Measurements from ENCODE around the gene SHROOM1.

SHROOM1 gene

DNA sequence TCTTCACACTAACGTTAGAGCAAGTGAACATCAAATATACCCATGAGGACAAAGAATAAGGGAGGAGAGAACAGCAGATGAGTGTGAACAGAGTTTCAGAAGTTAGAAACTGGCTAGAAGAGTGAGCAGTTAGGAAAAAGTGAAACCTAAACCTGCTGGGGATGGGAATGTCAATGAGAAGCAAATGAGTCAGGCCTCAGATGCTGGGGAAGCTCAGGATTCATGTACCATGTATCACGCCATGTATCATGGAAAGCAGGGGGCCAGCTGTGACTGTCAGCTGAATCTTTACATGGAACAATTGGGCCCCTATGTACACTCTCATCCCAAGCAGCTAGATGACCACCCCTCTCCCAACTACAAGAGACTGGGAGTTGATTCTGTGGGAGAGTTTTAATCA is 19.6 kb upstream of the SHROOM1 start:
- no peak for DNase-seq (ENCODE audit: low spot score)

DNA sequence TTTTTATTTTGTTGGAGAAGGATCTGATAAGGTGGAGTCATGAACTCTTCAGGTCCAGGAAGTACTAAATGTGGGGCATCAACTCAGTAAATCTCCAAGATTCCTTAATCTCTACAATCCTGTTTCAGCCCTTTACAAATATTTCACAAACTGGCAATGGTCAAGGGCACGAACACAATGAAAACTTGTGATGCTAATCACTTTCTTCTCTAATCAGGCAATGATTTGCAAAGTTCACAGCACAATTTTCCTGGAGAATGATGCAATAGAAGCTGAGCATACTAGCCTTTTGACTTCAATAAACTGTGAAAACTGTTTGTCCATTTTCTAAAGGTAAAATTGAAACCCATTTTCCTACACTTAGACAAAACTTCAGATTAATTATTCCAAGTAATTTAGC is 18.9 kb upstream of the SHROOM1 start:
- DNase-seq (ENCODE audit: low spot score), result no peak

DNA sequence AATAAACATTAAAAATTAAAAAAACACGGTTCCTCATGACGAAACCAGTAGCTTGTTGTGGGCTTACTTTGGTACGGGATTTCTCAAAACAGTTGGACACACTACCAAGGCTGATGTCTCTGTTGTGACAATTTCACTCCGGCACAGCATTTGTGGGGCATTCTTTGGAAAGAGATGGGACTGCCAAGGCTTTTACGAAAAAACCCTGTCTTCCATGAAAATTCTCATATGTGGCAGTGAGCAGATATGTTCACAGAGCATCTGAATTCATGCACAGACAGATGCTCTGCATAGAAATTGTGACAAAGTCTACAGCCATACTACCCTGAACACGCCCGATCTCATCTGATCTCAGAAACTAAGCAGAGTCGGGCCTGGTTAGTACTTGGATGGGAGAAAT is 17.8 kb upstream of the SHROOM1 start:
- DNase-seq (ENCODE audit: low spot score), result no peak

DNA sequence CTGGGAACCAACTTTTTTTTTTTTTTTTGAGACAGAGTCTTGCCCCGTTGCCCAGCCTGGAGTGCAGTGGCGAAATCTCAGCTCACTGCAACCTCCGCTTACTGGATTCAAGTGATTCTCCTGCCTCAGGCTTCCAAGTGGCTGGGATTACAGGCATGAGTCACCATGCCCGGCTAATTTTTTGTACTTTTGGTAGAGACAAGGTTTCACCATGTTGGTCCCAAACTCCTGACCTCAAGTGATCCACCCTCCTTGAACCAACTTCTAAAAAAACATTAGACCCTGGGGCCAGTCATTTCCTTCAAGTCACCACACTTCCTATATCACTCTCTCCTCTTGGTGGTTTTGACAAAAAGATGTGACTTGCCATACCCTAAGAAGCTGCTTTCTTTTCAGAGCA is 10.9 kb upstream of the SHROOM1 start:
- DNase-seq (ENCODE audit: low spot score), result no peak

DNA sequence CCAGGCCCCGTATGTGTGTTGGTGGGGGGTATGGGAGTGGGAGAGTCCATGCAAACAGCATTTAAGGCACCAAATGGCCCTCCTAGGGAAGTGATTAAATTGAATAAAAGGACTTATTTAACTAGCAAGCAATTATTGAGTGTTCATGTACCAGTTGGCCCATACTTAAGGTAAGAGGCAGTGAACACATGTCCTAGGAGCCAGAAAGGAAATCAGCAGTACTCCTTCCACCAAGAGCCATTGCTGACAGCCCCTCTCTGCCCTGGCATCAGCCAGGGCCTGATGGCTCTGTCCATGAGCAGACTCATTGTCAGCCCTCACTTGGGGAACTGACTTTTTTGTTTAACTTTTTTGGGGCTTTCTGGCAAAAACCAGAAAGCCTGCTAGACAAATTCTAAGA is 10.4 kb upstream of the SHROOM1 start:
- DNase-seq (ENCODE audit: low spot score), result no peak

DNA sequence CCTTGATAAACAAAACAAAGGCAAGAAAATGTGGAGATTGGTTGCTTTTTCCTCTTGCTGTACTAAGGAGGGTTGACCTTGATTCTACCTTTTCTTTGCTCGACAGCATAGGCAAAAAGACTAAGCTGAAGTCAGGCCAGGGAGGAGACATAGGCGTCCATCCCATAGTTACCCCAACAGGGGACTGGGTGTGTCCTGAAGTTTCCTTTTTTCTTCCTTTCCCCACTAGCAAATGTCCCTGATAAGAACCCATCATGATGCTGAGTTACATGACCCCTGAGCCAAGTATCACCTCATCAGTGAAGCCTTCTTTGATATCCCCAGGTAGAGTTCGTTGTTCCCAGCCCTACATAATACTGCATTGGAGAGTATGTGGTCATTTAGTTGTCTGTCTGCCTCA is 9.9 kb upstream of the SHROOM1 start:
- DNase-seq (ENCODE audit: low spot score), result no peak

DNA sequence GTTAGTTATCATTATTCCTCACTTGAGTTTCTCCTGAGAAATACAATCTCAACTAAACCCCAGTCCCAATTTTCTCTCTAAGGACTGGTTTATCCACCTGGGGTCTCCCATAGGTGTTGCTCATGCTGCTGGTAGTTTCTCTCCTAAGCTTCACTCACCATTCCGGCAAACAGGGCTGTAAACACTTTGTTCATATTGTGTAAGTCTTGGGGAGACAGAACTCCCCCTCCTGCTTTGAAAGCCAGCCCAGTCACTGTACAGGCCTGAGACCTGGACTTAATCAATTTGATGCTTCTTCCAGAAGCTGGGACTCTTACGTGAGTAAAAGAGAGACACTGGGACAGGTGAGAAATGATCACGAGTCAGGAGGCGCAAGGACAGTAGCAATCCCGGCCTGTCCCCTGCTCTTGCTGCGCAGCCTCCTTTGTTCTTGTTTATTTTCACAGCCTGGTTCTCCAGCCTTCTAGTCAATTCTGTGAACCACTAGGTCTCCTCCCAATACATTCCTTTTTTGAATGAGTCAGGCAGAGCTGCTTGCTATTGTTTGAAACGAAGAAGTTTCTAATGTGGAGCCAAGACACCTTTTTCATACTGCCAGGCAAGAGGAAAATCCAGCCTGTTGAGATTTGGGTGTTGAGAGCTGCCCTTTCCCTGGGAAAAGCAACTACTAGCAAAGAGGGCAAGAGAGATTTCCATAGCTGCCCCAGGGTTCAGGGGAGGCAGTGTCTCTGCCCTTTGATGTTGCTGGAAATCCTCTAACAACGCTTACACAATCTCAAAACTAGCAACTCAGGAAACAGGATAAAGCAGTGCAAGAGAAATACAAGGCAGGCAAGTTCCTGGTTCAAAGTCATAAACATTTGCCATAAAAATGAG is 9.2 kb upstream of the SHROOM1 start:
- DNase-seq (ENCODE audit: low spot score), result no peak

DNA sequence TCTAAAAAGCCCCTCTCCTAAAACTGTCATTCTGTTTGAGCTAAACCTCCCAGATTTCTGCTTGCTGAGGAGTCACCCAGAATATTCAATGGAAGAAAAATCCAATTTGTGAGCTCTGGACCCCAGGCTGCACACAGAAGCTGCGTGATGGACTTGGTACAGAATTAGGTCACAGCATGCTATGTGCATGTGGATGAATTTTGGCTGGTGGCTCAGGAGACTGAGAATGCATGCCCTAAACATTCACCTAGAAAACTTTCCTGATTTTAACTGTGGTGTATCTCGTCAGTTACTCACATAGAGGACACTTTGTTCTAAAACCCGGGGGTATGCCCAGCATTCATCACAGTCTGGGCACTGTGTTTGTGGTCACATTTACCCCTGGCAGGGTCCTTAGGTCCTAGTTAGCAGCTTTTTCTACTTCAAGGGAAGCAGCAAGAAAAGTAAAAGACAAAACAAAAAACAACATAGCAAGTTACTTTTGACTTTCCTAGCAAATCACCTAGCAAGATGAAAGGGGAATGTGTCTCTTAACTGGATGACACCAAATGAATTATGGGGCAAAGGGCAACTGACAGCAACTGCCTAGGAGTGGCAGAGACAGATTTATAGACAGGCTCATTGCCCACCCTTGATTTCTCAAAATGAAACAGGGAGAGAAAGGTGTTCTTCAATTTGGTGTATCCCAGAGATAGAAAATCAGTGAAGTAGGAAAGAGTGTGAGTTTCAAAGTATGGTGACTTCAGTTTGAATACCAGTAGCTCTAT is 8.3 kb upstream of the SHROOM1 start:
- DNase-seq (ENCODE audit: low spot score), result peak; percentile 64

DNA sequence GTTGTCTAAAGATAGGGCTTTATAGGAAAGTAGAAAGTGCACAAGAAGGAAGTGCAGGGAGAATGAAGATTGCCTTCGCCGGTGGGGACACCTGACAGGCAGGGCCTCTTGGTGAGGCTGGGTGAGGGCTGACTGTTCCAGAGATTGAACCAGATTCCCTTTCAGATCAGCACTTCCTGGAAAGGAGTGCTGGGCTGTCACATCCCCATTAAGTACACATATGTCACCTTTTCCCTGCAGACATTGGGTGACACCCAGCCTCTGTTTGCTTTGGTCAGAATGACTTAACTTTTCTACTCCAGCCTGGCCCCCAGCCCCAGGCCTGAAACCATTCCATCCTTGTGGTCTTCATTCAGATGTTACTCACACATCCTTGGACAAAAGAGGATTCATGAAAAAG is 7.4 kb upstream of the SHROOM1 start:
- peak; percentile 29 for DNase-seq (ENCODE audit: low spot score)

DNA sequence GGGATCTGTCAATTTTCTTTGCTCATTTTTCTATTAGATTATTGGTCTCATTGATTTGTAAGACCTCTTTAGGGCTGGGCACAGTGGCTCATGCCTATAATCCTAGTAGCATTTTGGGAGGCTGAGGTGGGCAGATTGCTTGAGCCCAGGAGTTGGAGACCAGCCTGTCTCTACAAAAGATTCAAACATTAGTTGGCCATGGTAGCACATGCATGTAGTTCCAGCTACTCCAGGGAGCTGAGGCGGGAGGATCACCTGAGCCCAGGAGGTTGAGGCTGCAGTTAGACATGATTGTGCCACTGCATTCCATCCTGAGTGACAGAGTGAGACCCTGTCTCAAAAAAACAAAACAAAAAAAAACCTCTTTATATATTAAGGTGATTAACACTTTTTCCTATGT is 6.4 kb upstream of the SHROOM1 start:
- no peak for DNase-seq (ENCODE audit: low spot score)

DNA sequence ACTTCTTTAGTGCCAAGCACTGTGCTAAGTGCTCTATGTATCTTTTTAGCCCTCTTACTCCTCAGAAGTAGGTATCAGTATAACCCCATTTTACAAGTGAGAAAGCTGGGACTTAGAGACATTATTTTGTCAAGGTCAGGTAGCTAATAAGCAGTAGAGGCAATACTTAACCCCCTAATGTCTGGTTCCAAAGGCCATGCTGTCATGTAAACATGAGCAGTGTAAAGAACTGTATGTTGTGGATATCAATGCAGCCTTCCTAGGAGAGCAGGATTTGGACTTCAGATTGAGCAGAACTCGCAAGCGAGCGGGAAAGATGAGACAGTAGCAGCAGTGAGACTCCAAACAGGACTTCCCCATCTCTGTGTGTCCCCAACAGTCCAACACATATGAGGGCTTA is 3.6 kb upstream of the SHROOM1 start:
- DNase-seq (ENCODE audit: low spot score), result no peak

DNA sequence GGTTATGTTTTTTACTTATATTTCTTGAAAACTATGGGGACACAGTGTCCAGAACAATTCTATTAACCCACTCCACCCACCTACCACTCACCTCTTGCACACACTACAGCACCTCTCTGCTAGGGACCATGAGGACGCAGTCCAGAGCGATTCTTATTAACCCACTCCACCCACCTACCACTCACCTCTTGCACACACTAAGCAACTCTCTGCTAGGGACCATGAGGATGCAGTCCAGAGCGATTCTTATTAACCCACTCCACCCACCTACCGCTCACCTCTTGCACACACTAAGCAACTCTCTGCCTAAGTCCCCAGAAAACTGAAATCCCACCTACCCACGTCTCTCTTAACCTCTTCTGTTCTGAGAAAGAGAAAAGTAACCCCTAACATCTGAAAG is 2.2 kb upstream of the SHROOM1 start:
- DNase-seq (ENCODE audit: low spot score), result no peak

DNA sequence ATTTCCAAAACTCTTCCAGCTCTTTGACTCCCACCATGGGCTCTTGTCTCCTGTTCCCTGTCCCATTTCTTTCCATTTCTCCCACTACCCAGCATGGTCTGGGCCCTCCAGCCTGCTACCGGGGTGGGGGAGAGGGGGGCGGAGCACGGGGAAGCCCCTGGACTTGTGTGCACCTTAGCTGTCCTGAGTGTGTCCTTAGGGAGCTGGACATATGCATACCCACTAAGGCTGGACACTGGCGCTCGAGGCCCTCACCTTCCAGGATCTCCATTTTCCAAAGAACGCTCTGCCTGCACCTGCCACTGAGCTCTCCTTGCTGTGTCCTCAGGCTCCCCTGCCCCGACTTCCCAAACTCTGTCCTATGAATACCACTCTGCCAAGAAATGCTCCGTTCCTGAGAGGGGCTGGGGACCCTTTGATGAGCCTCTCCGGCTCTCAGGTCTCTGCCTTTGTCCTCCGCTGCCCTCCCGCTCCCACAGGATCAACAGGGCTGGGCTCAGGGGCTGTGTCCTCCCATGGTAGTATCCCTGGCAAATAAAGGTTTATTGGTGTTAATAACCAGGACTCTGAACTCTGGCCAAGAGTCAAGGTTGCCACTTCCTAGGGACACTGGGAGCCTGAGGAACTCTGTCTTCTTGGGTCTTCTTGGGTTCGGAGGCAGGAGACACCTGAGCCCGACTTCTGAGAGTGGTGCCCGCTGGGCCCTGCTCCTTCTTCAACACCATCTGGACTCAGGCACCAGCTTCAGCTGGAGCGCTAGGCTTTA is 831 bp upstream of the SHROOM1 start:
- DNase-seq (ENCODE audit: low spot score), result no peak

DNA sequence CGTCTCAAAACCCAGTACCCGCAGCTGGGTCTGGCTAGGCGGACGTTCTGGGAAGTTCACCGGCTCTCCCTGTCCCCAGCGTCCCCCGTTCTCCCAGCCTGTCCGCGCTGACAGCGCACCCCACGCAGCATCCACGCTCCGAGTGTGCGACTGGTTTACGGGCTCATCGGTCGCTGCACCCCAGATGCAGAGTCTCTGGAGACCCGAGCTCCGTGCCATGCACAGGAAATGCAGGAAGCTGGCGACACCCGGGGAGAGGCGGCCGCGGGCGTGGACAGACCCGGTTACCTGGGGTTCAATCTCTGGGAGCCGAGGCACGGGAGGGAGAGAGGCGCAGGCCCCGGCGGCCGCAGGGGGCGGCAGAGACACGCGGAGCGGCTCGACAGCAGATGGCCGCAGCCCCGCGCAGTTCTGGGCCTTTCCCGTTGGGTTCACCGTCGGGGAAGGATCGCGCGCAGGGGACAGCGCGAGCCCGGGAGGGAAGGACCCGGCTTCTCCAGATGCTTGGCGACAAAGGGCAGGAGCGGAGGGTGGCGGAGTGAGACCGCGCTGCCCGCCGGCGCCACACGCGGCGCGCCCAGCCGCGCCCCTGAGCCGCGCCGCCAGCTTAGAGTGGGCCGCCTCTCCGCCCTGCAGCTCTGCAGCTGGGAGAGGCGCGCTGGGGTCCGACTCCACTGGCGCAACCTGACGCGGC is 558 bp downstream of the SHROOM1 start:
- peak; percentile 63 for DNase-seq (ENCODE audit: low spot score)

DNA sequence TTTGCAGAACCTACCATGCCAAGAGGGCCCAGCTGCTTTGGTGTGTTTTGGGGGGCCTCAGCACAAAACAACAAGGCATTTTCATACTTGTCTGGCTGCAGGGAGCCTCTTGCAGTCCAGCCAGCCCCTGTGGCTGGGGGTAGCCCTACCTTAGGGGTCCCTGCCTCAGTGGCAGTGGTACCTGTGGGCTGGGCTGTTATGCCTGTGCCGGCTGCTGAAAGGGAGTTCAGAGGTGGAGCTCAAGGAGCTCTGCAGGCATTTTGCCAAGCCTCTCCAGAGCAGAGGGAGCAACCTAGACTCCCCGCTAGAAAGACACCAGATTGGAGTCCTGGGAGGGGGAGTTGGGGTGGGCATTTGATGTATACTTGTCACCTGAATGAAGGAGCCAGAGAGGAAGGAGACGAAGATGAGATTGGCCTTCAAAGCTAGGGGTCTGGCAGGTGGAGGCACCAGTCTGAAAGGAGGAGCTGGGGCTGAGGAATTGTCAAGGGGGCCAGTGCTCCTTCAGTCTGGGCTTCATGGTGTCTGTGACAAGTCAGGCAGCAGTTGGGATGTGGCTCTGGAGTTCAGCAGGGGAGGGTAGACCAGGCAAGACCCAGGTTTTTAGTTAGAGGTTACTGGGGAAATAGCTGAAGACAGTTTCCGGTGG is 1.5 kb downstream of the SHROOM1 start:
- DNase-seq (ENCODE audit: low spot score), result peak; percentile 33

DNA sequence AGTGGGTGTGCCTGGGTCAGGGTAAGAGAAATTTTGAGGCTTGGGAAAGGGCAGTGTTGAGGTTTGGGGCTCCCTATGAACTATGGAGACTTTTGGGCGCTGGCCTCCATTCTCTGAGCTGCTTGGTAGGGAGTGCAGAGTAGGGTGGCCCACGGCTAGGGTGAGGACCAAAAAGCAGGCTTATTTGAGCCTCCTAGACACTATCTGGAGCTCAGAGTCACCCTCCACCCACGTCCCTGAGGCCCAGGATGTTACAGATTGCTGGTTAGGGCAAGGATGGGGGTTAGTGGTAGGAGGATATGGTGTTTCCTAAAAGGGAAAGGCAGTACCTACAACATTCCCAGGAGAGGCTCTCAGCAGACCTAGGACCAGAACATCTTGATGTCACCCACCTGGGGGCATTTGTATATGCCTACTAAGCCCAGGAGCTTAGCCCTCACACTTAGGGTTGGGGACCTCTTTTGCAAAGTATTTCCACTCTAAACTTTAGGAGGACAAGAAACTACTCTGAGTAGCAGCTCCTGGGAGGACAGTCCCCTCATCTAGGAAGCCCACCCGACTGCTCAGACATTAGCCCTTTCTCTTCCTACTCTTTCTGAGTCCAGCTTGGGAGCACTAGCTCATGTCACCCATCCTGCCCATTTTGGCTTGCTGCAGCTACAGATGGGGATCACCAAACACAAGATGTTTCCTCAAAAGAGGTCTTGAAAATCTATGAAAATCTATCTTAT is 2.3 kb downstream of the SHROOM1 start:
- DNase-seq (ENCODE audit: low spot score), result no peak

DNA sequence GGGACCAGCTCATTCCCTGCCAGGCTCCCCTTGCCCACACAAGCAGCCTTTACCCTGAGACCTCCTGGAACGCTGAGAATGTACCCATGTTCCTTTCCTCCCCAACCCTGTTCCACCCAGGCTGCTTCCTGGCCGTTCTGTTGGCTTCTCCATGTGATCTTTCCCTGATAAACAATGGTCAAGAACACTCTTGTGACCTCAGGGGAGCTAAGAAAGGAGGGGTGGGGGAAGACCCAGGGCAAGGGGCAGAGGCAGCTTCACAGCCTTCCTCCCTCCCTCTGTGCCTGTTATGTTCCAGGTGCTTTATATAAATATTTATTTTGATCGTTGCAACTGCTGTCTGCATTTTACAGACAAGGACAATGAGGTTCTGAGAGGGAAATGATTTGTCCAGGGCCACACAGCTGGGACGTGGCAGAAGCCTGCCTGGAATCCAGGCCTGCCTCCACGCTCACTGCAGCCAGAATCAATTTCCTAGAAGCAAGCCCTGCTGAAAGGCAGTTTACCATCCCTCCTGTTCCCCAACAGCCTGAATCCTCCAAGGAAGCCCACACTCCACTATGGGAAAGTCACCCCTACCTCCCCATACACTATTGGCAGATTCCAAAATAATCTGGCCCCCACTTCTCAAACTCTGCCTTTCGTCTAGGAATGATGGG is 3.9 kb downstream of the SHROOM1 start:
- DNase-seq (ENCODE audit: low spot score), result no peak

DNA sequence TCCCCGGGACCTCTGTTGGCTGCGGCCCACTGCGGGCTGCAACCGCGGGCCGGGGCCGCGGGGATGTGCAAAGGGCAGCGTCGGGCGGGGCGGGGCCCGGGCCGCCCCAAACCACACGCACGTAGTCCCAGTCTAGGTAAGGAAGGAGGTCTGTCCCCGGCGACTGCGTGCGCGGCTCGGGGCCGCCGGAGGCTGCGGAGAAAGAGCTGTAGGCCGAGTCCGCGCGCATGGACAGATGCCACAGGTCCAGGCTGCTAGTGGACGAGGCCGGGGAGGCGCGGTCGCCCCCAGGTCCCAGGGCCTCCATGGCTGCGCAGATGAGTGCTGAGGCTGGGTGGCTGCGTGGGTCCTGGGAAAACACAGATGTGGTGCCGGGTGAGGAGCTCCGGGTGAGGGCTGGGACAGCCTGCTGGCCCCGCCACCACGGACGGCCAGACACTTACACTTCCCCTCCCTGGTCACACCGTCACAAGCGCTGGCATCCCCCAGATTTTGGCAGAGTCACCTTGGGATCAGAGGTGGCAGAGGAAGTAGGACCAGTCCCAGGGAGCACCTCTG is 4.5 kb downstream of the SHROOM1 start:
- DNase-seq (ENCODE audit: low spot score), result no peak

DNA sequence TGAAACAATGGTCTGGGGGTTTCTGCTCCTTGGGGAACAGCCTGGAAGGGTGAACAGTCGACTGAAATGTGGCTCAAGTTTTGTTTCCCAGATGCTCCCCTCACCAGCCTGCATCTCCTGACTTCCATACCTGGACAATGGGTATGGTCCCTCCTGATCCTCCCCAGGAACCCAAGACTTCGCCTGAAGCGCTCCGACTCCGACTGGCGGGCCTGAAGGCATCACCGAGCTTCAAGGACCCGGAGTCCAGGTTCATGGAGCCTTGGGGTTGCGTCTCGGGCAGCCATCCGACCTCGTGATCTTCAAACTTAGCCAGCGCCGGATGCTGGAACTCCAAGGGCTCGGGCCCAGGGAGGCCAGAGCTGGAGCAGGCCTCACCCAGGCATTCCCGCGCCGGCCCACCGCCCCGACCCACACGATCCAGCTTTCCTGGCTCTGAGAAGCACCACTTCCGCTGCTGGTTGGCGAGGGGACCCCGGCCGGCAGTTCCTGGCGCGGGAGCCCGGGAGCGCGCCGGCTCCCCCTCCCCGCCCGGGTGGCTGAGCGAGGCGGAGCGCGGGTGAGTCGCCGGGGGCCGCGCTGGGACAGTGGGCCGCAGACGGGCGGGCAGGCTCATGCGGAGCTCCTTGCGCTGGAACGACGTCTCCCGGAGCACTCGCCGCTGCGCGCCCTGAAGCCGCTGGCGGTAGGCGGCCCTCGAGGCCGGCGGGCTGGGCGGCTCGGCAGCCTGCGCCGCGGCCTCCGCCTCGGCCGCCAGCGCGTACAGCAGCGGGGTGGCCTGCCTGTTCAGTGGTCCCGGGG is 5.2 kb downstream of the SHROOM1 start:
- no peak for DNase-seq (ENCODE audit: low spot score)

Data from cerebellar cortex (tissue), 1 donor.